HepG2 (cell line): Measurements from ENCODE around the gene TALDO1. TPM values are rescaled to one million over a fixed set of nuclear protein-coding genes. Genes with fewer than 3 reads are reported as not detected.

ENCODE experiments used
- AGO1 ChIP-seq: fragments of 200-400 bp; formaldehyde crosslinking; IDR thresholded peaks from 2 replicates; pipeline ENCODE4 v1.6.1; 2017; ENCODE audit warnings: mild to moderate bottlenecking, low read depth, low read length, moderate library complexity; ENCODE audit not compliant: poor library complexity, severe bottlenecking
- CSRNP1 ChIP-seq: sonication (generic); formaldehyde crosslinking; IDR thresholded peaks from 2 replicates; pipeline ENCODE4 v1.8.1; 2023; ENCODE audit warnings: mild to moderate bottlenecking, missing genetic modification reagents
- GTF2F1 ChIP-seq: fragments of 150-350 bp; IDR thresholded peaks from 2 replicates; pipeline ENCODE4 v1.6.1; 2014; ENCODE audit warnings: low read length
- HNRNPUL1 ChIP-seq: fragments of 200-400 bp; formaldehyde crosslinking; IDR thresholded peaks from 2 replicates; pipeline ENCODE4 v1.6.1; 2017; ENCODE audit warnings: low read depth, mild to moderate bottlenecking, low read length, moderate library complexity
- KAT7 ChIP-seq: IDR thresholded peaks from 2 replicates; pipeline ENCODE4 v1.6.1; 2018; ENCODE audit warnings: borderline replicate concordance, missing compliant biosample characterization
- MTA1 ChIP-seq: sonication (generic); formaldehyde crosslinking; IDR thresholded peaks from 2 replicates; pipeline ENCODE4 v1.4.0; 2020; ENCODE audit warnings: missing genetic modification reagents, mild to moderate bottlenecking, borderline replicate concordance
- NR2F6 ChIP-seq, 2 experiments: IDR thresholded peaks; 2 replicates each; pipeline ENCODE4 v1.6.1; 2016; ENCODE audit warnings: antibody characterized with exemption in 1 of 2, mild to moderate bottlenecking in 1 of 2
- POLR2AphosphoS5 ChIP-seq: IDR thresholded peaks from 2 replicates; pipeline ENCODE4 v1.6.1; 2012; ENCODE audit warnings: low read depth, low read length
- SMC3 ChIP-seq: IDR thresholded peaks from 2 replicates; pipeline ENCODE4 v1.6.1; 2011; ENCODE audit warnings: low read length, improper control_type of control experiment
- SP2 ChIP-seq: sonication (generic); formaldehyde crosslinking; IDR thresholded peaks from 2 replicates; pipeline ENCODE4 v1.5.1; 2020; ENCODE audit warnings: mild to moderate bottlenecking, missing genetic modification reagents
- ZFP36 ChIP-seq: fragments of 150-350 bp; IDR thresholded peaks from 2 replicates; pipeline ENCODE4 v1.6.1; 2018; ENCODE audit warnings: borderline replicate concordance, low read length, low read depth; ENCODE audit not compliant: partially characterized antibody
- ZKSCAN1 ChIP-seq: fragments of 150-350 bp; IDR thresholded peaks from 2 replicates; pipeline ENCODE4 v1.6.1; 2014; ENCODE audit warnings: low read length
- ZNF446 ChIP-seq: sonication (generic); formaldehyde crosslinking; IDR thresholded peaks from 2 replicates; pipeline ENCODE4 v1.5.0; 2020; ENCODE audit warnings: mild to moderate bottlenecking, missing genetic modification reagents
- ZNF646 ChIP-seq: sonication (generic); formaldehyde crosslinking; IDR thresholded peaks from 2 replicates; pipeline ENCODE4 v1.9.0; 2021; ENCODE audit warnings: mild to moderate bottlenecking, missing genetic modification reagents
- polyA plus RNA-seq, 8 experiments: library from polyadenylated mRNA; depleted of rRNA in 3 of 8; stranded (reverse) in 7 of 8; unstranded in 1 of 8; fragments of >200 nt; fragmentation: Illumina TruSeq in 4 of 8; extraction: Trizol in 4 of 8; gene quantifications; 2 replicates each; pipeline versions ENCODE4 v1.2.1 to v1.2.3, GENCODE V29; 2011 to 2016; ENCODE audit warnings: low read depth in 4 of 8, missing spikeins in 1 of 8, mixed read lengths in 1 of 8; ENCODE audit not compliant: insufficient read depth in 1 of 8
- total RNA-seq, 5 experiments: library from RNA; depleted of rRNA; stranded (reverse); fragments of >200 nt; fragmentation: Illumina TruSeq; extraction: Trizol; gene quantifications; 2 replicates each; pipeline ENCODE4 v1.2.3, GENCODE V29; 2016; ENCODE audit warnings: low read depth in 1 of 5
- TF ChIP-seq, protein P1 (sequence below): sonication (generic); formaldehyde crosslinking; IDR thresholded peaks from 2 replicates; pipeline ENCODE4 v1.5.0; 2020; ENCODE audit warnings: missing genetic modification reagents
- TF ChIP-seq, protein P2 (sequence below): sonication (generic); formaldehyde crosslinking; IDR thresholded peaks from 2 replicates; pipeline ENCODE4 v1.4.0; 2020; ENCODE audit warnings: missing genetic modification reagents
- TF ChIP-seq, protein P3 (sequence below): sonication (generic); formaldehyde crosslinking; IDR thresholded peaks from 2 replicates; pipeline ENCODE4 v1.4.0; 2020; ENCODE audit warnings: missing genetic modification reagents; ENCODE audit errors: not compliant biosample characterization

The TALDO1 gene
- total and polyA plus RNA-seq, 2 of the 13 experiments (the other 11 are each of a cell fraction or from before 2014, with no cell fraction given): 107 to 240 TPM

GRCh38 chr11:809287-810039, 62.2 kb downstream of the TALDO1 start, which contains the start of gene RPLP2 (continued):
- TF ChIP-seq, protein P1, sequence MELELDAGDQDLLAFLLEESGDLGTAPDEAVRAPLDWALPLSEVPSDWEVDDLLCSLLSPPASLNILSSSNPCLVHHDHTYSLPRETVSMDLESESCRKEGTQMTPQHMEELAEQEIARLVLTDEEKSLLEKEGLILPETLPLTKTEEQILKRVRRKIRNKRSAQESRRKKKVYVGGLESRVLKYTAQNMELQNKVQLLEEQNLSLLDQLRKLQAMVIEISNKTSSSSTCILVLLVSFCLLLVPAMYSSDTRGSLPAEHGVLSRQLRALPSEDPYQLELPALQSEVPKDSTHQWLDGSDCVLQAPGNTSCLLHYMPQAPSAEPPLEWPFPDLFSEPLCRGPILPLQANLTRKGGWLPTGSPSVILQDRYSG (CRISPR knock-in tag): 0 out of 2 replicates have a peak, but pooled peaks have one; percentile 23
- TF ChIP-seq POLR2AphosphoS5 (peak; percentile 88), KAT7 (peak; percentile 61; the same call in 1 of the 2 replicates), GTF2F1 (peak; percentile 87; the same call in 1 of the 2 replicates), MTA1 (CRISPR knock-in tag) (0 out of 2 replicates have a peak, but pooled peaks have one; percentile 65), ZFP36 (no peak), HNRNPUL1 (no peak), ZKSCAN1 (no peak), SMC3 (no peak), SP2 (CRISPR knock-in tag) (peak; percentile 72), AGO1 (peak; percentile 40), ZNF646 (CRISPR knock-in tag) (no peak), ZNF446 (CRISPR knock-in tag) (no peak), CSRNP1 (CRISPR knock-in tag) (no peak; the same call in 1 of the 2 replicates), NR2F6 (IDR thresholded peaks at IDR 0.05) (no peak), NR2F6 (CRISPR knock-in tag; IDR thresholded peaks at IDR 0.05) (0 out of 2 replicates have a peak, but pooled peaks have one; percentile 5)
- TF ChIP-seq, protein P2, sequence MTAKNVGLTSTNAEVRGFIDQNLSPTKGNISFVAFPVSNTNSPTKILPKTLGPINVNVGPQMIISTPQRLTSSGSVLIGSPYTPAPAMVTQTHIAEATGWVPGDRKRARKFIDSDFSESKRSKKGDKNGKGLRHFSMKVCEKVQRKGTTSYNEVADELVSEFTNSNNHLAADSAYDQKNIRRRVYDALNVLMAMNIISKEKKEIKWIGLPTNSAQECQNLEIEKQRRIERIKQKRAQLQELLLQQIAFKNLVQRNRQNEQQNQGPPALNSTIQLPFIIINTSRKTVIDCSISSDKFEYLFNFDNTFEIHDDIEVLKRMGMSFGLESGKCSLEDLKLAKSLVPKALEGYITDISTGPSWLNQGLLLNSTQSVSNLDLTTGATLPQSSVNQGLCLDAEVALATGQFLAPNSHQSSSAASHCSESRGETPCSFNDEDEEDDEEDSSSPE: peak; percentile 69; the same call in 1 of the 2 replicates
- TF ChIP-seq, protein P3, sequence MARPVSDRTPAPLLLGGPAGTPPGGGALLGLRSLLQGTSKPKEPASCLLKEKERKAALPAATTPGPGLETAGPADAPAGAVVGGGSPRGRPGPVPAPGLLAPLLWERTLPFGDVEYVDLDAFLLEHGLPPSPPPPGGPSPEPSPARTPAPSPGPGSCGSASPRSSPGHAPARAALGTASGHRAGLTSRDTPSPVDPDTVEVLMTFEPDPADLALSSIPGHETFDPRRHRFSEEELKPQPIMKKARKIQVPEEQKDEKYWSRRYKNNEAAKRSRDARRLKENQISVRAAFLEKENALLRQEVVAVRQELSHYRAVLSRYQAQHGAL (CRISPR knock-in tag): peak; percentile 61
